GM23338 (cell line): ENCODE data around the gene BPIFB1. TPM values are rescaled to one million over a fixed set of nuclear protein-coding genes. Genes with fewer than 3 reads are reported as not detected.

Source experiments
- ATAC-seq: fragments of 200-7000 bp; cut with Tn5 transposase; 3 replicates; pipeline ENCODE4 v1.9.1; 2020
- DNase-seq: peaks from one replicate; pipeline ENCODE4 v3.0.0-alpha.2; 2015; ENCODE audit warnings: low spot score
- H2AFZ ChIP-seq: fragments of 200-600 bp; sonication (generic); 2 replicates; pipeline ENCODE4 v1.8.0; 2016; ENCODE audit warnings: antibody characterized with exemption, mild to moderate bottlenecking, moderate library complexity
- H3F3A ChIP-seq: fragments of 200-600 bp; sonication (generic); replicated peaks from 2 replicates; pipeline ENCODE4 v1.8.0; 2017; ENCODE audit warnings: antibody characterized with exemption, mixed run types, low read depth
- H3K27ac ChIP-seq: fragments of 200-600 bp; sonication (generic); 2 replicates; pipeline ENCODE4 v1.6.1; 2016; ENCODE audit warnings: low read depth
- H3K27me3 ChIP-seq: fragments of 200-600 bp; sonication (generic); 2 replicates; pipeline ENCODE4 v1.8.0; 2016; ENCODE audit warnings: mild to moderate bottlenecking, mixed run types, moderate library complexity; ENCODE audit not compliant: insufficient read depth
- H3K36me3 ChIP-seq: fragments of 200-600 bp; sonication (generic); 2 replicates; pipeline ENCODE4 v1.8.0; 2016; ENCODE audit warnings: mild to moderate bottlenecking; ENCODE audit not compliant: insufficient read depth
- H3K4me1 ChIP-seq: fragments of 200-600 bp; sonication (generic); 2 replicates; pipeline ENCODE4 v1.8.0; 2016; ENCODE audit warnings: mild to moderate bottlenecking, moderate library complexity; ENCODE audit not compliant: insufficient read depth
- H3K4me2 ChIP-seq: fragments of 200-600 bp; sonication (generic); 2 replicates; pipeline ENCODE4 v1.7.1; 2017; ENCODE audit warnings: mixed run types
- H3K4me3 ChIP-seq: fragments of 200-600 bp; sonication (generic); 2 replicates; pipeline ENCODE4 v1.6.1; 2016; ENCODE audit warnings: mixed run types
- H3K79me2 ChIP-seq: fragments of 200-600 bp; sonication (generic); replicated peaks from 2 replicates; pipeline ENCODE4 v1.8.0; 2017; ENCODE audit warnings: mild to moderate bottlenecking; ENCODE audit not compliant: insufficient read depth
- H3K9me2 ChIP-seq: fragments of 200-600 bp; sonication (generic); 2 replicates; pipeline ENCODE4 v1.8.0; 2017; ENCODE audit not compliant: insufficient read depth
- H4K20me1 ChIP-seq: fragments of 200-600 bp; sonication (generic); replicated peaks from 2 replicates; pipeline ENCODE4 v1.8.0; 2017; ENCODE audit warnings: mild to moderate bottlenecking; ENCODE audit not compliant: insufficient read depth
- H3K27ac Mint-ChIP-seq: 2 replicates; pipeline ENCODE4 v1.8.0; 2020; ENCODE audit warnings: inconsistent platforms, mild to moderate bottlenecking, moderate library complexity, mixed read lengths
- H3K27me3 Mint-ChIP-seq: 3 replicates; pipeline ENCODE4 v1.8.0; 2022; ENCODE audit warnings: low read depth, mild to moderate bottlenecking, moderate library complexity, mixed read lengths, inconsistent platforms; ENCODE audit not compliant: insufficient read depth, poor library complexity
- H3K36me3 Mint-ChIP-seq: 3 replicates; pipeline ENCODE4 v1.8.0; 2021; ENCODE audit warnings: low read depth, mild to moderate bottlenecking, inconsistent platforms, moderate library complexity, mixed read lengths
- H3K4me1 Mint-ChIP-seq: 3 replicates; pipeline ENCODE4 v1.8.0; 2020; ENCODE audit warnings: mild to moderate bottlenecking, inconsistent platforms, mixed read lengths
- H3K4me3 Mint-ChIP-seq: 3 replicates; pipeline ENCODE4 v1.8.0; 2021; ENCODE audit warnings: moderate library complexity, mild to moderate bottlenecking, inconsistent platforms, mixed read lengths
- H3K9me3 Mint-ChIP-seq: 3 replicates; pipeline ENCODE4 v1.8.0; 2020; ENCODE audit warnings: moderate library complexity, mild to moderate bottlenecking, inconsistent platforms, mixed read lengths
- CREB1 ChIP-seq: fragments of 250-450 bp; sonication (Bioruptor Pico); IDR thresholded peaks from 2 replicates; pipeline ENCODE4 v1.5.0; 2020; ENCODE audit warnings: low read depth, mild to moderate bottlenecking, moderate library complexity
- CTCF ChIP-seq, 2 experiments: fragments of 200-600 bp in 1 of 2; sonication (generic) in 1 of 2; conservative IDR thresholded peaks; 2 replicates each; pipeline versions ENCODE4 v1.5.1 to v1.6.1; 2016 to 2017; ENCODE audit warnings: antibody characterized with exemption in 2 of 2, low read depth in 2 of 2, mild to moderate bottlenecking in 2 of 2, moderate library complexity in 1 of 2
- ETS1 ChIP-seq: IDR thresholded peaks from 2 replicates; pipeline ENCODE4 v1.6.1; 2016; ENCODE audit warnings: antibody characterized with exemption
- EZH2 ChIP-seq: fragments of 200-600 bp; sonication (generic); IDR thresholded peaks from one replicate; pipeline ENCODE4 v1.8.0; 2017; ENCODE audit warnings: antibody characterized with exemption, mild to moderate bottlenecking, low read depth; ENCODE audit not compliant: unreplicated experiment
- EZH2phosphoT487 ChIP-seq: fragments of 200-600 bp; sonication (generic); IDR thresholded peaks from one replicate; pipeline ENCODE4 v1.8.1; 2018; ENCODE audit warnings: antibody characterized with exemption; ENCODE audit not compliant: unreplicated experiment
- JUNB ChIP-seq: IDR thresholded peaks from one replicate; pipeline ENCODE4 v1.6.1; 2016; ENCODE audit warnings: antibody characterized with exemption; ENCODE audit not compliant: unreplicated experiment
- NANOG ChIP-seq: IDR thresholded peaks from 2 replicates; pipeline ENCODE4 v1.6.1; 2016; ENCODE audit warnings: antibody characterized with exemption, borderline replicate concordance
- POLR2AphosphoS5 ChIP-seq: IDR thresholded peaks from 2 replicates; pipeline ENCODE4 v1.6.1; 2016; ENCODE audit warnings: antibody characterized with exemption, low read depth
- STAT1 ChIP-seq: IDR thresholded peaks from one replicate; pipeline ENCODE4 v1.6.1; 2016; ENCODE audit warnings: antibody characterized with exemption; ENCODE audit not compliant: unreplicated experiment
- ZNF114 ChIP-seq: fragments of 250-450 bp; sonication (Bioruptor Pico); IDR thresholded peaks from 2 replicates; pipeline ENCODE4 v1.5.0; 2020; ENCODE audit warnings: mild to moderate bottlenecking, moderate library complexity
- ZNF331 ChIP-seq: fragments of 250-450 bp; sonication (Bioruptor Pico); IDR thresholded peaks from 2 replicates; pipeline ENCODE4 v1.5.0; 2020; ENCODE audit warnings: low read depth, mild to moderate bottlenecking, moderate library complexity
- ZNF462 ChIP-seq: fragments of 250-450 bp; sonication (Bioruptor Pico); IDR thresholded peaks from 2 replicates; pipeline ENCODE4 v1.5.0; 2020; ENCODE audit warnings: mild to moderate bottlenecking, moderate library complexity
- polyA plus RNA-seq: library from polyadenylated mRNA; unstranded; fragments of >200 nt; fragmentation: Nextera tagmentation; extraction: Ambion mirVana; gene quantifications from 2 replicates; pipeline ENCODE4 v1.2.1, GENCODE V29; 2016
- total RNA-seq: library from RNA; depleted of rRNA; stranded (reverse); fragments of >200 nt; shearing (Covaris generic); gene quantifications from 2 replicates; pipeline ENCODE4 v1.2.3, GENCODE V29; 2014
- TF ChIP-seq, protein P1 (sequence below): IDR thresholded peaks from one replicate; pipeline ENCODE4 v1.6.1; 2018; ENCODE audit warnings: antibody characterized with exemption; ENCODE audit not compliant: unreplicated experiment

BPIFB1 gene
- total and polyA plus RNA-seq, 2 experiments from 2014 or later, result not detected

- Histone ChIP-seq H3K4me1 (no peaks in the 10 kb centered on the region), H3K36me3 (no peaks in the 10 kb centered on the region), H3K4me3 (no peak overlapping the region), H3K9me2 (no peaks in the 10 kb centered on the region), H3K27me3 (no peaks in the 10 kb centered on the region), H2AFZ (no peak overlapping the region), H3F3A (no peaks in the 10 kb centered on the region), H3K79me2 (no peaks in the 10 kb centered on the region), H3K27ac (no peak overlapping the region), H3K4me2 (no peak overlapping the region), H4K20me1 (no peaks in the 10 kb centered on the region)
- no peaks in the 10 kb centered on the region for H3K9me3 Mint-ChIP-seq
- H3K27me3 Mint-ChIP-seq, result peaks cover 3% of the 10 kb centered on the region
- no peak overlapping the region for H3K4me3 Mint-ChIP-seq
- ATAC-seq, result no peak
- H3K36me3 Mint-ChIP-seq, result no peaks in the 10 kb centered on the region
- DNase-seq, result no peak
- H3K4me1 Mint-ChIP-seq, result no peaks in the 10 kb centered on the region
- TF ChIP-seq NANOG, result no peak
- no peak for TF ChIP-seq POLR2AphosphoS5
- TF ChIP-seq EZH2, result no peak
- no peak for TF ChIP-seq CREB1
- TF ChIP-seq ZNF462 (CRISPR knock-in tag), result no peak
- TF ChIP-seq ETS1, result no peak
- TF ChIP-seq ZNF114 (CRISPR knock-in tag), result no peak
- TF ChIP-seq STAT1, result no peak
- no peak for TF ChIP-seq CTCF (conservative IDR thresholded peaks at IDR 0.05; ENCODE audit: low read depth in 2 of 2)
- no peak for TF ChIP-seq JUNB
- TF ChIP-seq ZNF331, result no peak
- TF ChIP-seq EZH2phosphoT487, result no peak
- TF ChIP-seq, protein P1, sequence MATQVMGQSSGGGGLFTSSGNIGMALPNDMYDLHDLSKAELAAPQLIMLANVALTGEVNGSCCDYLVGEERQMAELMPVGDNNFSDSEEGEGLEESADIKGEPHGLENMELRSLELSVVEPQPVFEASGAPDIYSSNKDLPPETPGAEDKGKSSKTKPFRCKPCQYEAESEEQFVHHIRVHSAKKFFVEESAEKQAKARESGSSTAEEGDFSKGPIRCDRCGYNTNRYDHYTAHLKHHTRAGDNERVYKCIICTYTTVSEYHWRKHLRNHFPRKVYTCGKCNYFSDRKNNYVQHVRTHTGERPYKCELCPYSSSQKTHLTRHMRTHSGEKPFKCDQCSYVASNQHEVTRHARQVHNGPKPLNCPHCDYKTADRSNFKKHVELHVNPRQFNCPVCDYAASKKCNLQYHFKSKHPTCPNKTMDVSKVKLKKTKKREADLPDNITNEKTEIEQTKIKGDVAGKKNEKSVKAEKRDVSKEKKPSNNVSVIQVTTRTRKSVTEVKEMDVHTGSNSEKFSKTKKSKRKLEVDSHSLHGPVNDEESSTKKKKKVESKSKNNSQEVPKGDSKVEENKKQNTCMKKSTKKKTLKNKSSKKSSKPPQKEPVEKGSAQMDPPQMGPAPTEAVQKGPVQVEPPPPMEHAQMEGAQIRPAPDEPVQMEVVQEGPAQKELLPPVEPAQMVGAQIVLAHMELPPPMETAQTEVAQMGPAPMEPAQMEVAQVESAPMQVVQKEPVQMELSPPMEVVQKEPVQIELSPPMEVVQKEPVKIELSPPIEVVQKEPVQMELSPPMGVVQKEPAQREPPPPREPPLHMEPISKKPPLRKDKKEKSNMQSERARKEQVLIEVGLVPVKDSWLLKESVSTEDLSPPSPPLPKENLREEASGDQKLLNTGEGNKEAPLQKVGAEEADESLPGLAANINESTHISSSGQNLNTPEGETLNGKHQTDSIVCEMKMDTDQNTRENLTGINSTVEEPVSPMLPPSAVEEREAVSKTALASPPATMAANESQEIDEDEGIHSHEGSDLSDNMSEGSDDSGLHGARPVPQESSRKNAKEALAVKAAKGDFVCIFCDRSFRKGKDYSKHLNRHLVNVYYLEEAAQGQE, result no peak
- no peak overlapping the region for H3K27ac Mint-ChIP-seq
Measured at GRCh38 chr20:33313686-33314314, 30.8 kb downstream of the BPIFB1 start.
